Fibroblast of lung (primary cell): ENCODE results near the gene SLC6A19. TPM values are rescaled to one million over a fixed set of nuclear protein-coding genes. Genes with fewer than 3 reads are reported as not detected.

Source experiments
- DNase-seq, 2 donors: peaks; one replicate each; pipeline versions ENCODE4 v3.0.0 to v3.0.0-alpha.2; 2010; ENCODE audit warnings: low read depth in 2 of 2
- H2AFZ ChIP-seq: 2 replicates; pipeline ENCODE4 v1.5.1; 2012; ENCODE audit warnings: low read length, control low read depth, inconsistent platforms
- H3K27ac ChIP-seq: 2 replicates; pipeline ENCODE4 v1.5.1; 2011; ENCODE audit warnings: low read length, control low read depth; ENCODE audit not compliant: insufficient read depth
- H3K27me3 ChIP-seq: 2 replicates; pipeline ENCODE4 v1.5.1; 2011; ENCODE audit warnings: mild to moderate bottlenecking, low read length; ENCODE audit not compliant: control insufficient read depth, insufficient read depth
- H3K36me3 ChIP-seq: 2 replicates; pipeline ENCODE4 v1.5.1; 2011; ENCODE audit warnings: low read length; ENCODE audit not compliant: control insufficient read depth, insufficient read depth
- H3K4me1 ChIP-seq: 2 replicates; pipeline ENCODE4 v1.5.1; 2011; ENCODE audit warnings: low read length; ENCODE audit not compliant: control insufficient read depth, insufficient read depth; ENCODE audit errors: extremely low read depth
- H3K4me2 ChIP-seq: 2 replicates; pipeline ENCODE4 v1.5.1; 2011; ENCODE audit warnings: low read length, control low read depth; ENCODE audit not compliant: insufficient read depth; ENCODE audit errors: extremely low read depth
- H3K4me3 ChIP-seq, 4 experiments: fragments of 200-600 bp in 1 of 4; sonication (generic) in 1 of 4; replicated peaks in 1 of 4; 2 replicates each; pipeline ENCODE4 v1.5.1; 2011 to 2016; ENCODE audit warnings: low read length in 4 of 4, low read depth in 3 of 4, mild to moderate bottlenecking in 3 of 4, control low read depth in 2 of 4, inconsistent platforms in 1 of 4, mixed read lengths in 1 of 4; ENCODE audit not compliant: insufficient read depth in 1 of 4; ENCODE audit errors: control extremely low read depth in 1 of 4
- H3K79me2 ChIP-seq: 2 replicates; pipeline ENCODE4 v1.5.1; 2012; ENCODE audit warnings: mild to moderate bottlenecking, low read length, inconsistent platforms; ENCODE audit not compliant: control insufficient read depth, insufficient read depth
- H3K9ac ChIP-seq: 2 replicates; pipeline ENCODE4 v1.5.1; 2011; ENCODE audit warnings: mild to moderate bottlenecking, low read length, control low read depth; ENCODE audit not compliant: insufficient read depth
- H3K9me3 ChIP-seq: 2 replicates; pipeline ENCODE4 v1.5.1; 2012; ENCODE audit warnings: low read depth, low read length; ENCODE audit not compliant: control insufficient read depth, insufficient read depth
- H4K20me1 ChIP-seq: 2 replicates; pipeline ENCODE4 v1.5.1; 2011; ENCODE audit warnings: low read length; ENCODE audit not compliant: control insufficient read depth, insufficient read depth; ENCODE audit errors: extremely low read depth
- EZH2 ChIP-seq: IDR thresholded peaks from 2 replicates; pipeline ENCODE4 v1.5.1; 2012; ENCODE audit warnings: low read length, control low read depth, mild to moderate bottlenecking; ENCODE audit errors: missing control alignments
- polyA plus RNA-seq, 2 donors: library from polyadenylated mRNA; depleted of rRNA in 1 of 2; stranded (reverse) in 1 of 2; unstranded in 1 of 2; fragments of >200 nt; gene quantifications; 2 replicates each; pipeline ENCODE4 v1.2.1, GENCODE V29; 2011 to 2012; ENCODE audit warnings: missing spikeins in 1 of 2
- total RNA-seq: library from RNA; depleted of rRNA; stranded (reverse); fragments of >200 nt; gene quantifications from 2 replicates; pipeline ENCODE4 v1.2.1, GENCODE V29; 2014
- TF ChIP-seq, protein P1 (sequence below), 2 donors: IDR thresholded peaks in 1 of 2; conservative IDR thresholded peaks in 1 of 2; 1 replicate in 1 of 2; 2 replicates in 1 of 2; pipeline ENCODE4 v1.5.1; 2011 to 2012; ENCODE audit warnings: low read length in 2 of 2, control low read depth in 1 of 2, inconsistent platforms in 1 of 2, low read depth in 1 of 2, mild to moderate bottlenecking in 1 of 2

SLC6A19 gene
- total and polyA plus RNA-seq, 2 donors (not counting 1 experiment from before 2014, with no cell fraction given) = not detected

DNA sequence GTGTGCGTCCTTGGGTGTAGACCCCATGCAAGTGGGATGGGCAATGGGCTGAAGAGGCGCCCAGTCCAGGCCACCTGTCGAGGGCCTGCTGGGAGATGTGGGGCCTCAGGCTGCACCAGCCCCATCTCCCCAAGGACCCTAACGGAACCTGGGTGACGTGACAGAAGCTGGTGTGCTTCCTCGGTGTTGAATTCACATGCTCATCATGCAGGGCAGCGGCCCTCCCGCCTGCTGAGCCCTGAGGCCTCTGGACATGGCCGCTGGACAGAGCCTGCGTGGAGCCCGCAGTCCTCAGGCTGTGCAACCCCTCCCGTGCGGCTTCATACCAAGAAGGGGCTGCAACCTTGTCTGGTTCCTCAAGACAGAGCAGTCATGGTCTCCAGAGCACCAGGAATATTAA is 66.7 kb downstream of the SLC6A19 start:
- Histone ChIP-seq H4K20me1 (no peaks in the 10 kb centered on the region), H3K4me1 (no peaks in the 10 kb centered on the region), H3K4me2 (no peak overlapping the region), H2AFZ (no peak overlapping the region), H3K9me3 (no peaks in the 10 kb centered on the region), H3K27me3 (no peaks in the 10 kb centered on the region), H3K27ac (no peak overlapping the region), H3K4me3 (no peak overlapping the region), H3K79me2 (no peaks in the 10 kb centered on the region), H3K36me3 (no peaks in the 10 kb centered on the region), H3K9ac (no peak overlapping the region)
- TF ChIP-seq, protein P1, sequence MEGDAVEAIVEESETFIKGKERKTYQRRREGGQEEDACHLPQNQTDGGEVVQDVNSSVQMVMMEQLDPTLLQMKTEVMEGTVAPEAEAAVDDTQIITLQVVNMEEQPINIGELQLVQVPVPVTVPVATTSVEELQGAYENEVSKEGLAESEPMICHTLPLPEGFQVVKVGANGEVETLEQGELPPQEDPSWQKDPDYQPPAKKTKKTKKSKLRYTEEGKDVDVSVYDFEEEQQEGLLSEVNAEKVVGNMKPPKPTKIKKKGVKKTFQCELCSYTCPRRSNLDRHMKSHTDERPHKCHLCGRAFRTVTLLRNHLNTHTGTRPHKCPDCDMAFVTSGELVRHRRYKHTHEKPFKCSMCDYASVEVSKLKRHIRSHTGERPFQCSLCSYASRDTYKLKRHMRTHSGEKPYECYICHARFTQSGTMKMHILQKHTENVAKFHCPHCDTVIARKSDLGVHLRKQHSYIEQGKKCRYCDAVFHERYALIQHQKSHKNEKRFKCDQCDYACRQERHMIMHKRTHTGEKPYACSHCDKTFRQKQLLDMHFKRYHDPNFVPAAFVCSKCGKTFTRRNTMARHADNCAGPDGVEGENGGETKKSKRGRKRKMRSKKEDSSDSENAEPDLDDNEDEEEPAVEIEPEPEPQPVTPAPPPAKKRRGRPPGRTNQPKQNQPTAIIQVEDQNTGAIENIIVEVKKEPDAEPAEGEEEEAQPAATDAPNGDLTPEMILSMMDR (conservative IDR thresholded peaks at IDR 0.05 in 1 of 2, IDR thresholded peaks at IDR 0.05 in 1 of 2; ENCODE audit: low read depth in 1 of 2, low read length in 2 of 2) = no peak
- no peak for TF ChIP-seq EZH2
- no peak for DNase-seq

GRCh38 chr5:1268666-1269065 is 67.3 kb downstream of the SLC6A19 start:
- H2AFZ ChIP-seq = no peak overlapping the region
- no peaks in the 10 kb centered on the region for H4K20me1 ChIP-seq
- no peak overlapping the region for H3K27ac ChIP-seq
- H3K79me2 ChIP-seq = no peaks in the 10 kb centered on the region
- no peaks in the 10 kb centered on the region for H3K36me3 ChIP-seq
- TF ChIP-seq, protein P1 (conservative IDR thresholded peaks at IDR 0.05 in 1 of 2, IDR thresholded peaks at IDR 0.05 in 1 of 2; ENCODE audit: low read depth in 1 of 2, low read length in 2 of 2) = no peak
- TF ChIP-seq EZH2 = no peak
- no peak for DNase-seq
- H3K4me2 ChIP-seq = no peak overlapping the region
- H3K4me1 ChIP-seq = no peaks in the 10 kb centered on the region
- H3K4me3 ChIP-seq = no peak overlapping the region
- H3K27me3 ChIP-seq = no peaks in the 10 kb centered on the region
- no peak overlapping the region for H3K9ac ChIP-seq
- H3K9me3 ChIP-seq = no peaks in the 10 kb centered on the region

- no peak overlapping the region for H2AFZ ChIP-seq
- no peak overlapping the region for H3K4me3 ChIP-seq
- no peaks in the 10 kb centered on the region for H3K4me1 ChIP-seq
- no peak for DNase-seq
- H4K20me1 ChIP-seq = no peaks in the 10 kb centered on the region
- H3K27me3 ChIP-seq = no peaks in the 10 kb centered on the region
- H3K9me3 ChIP-seq = no peaks in the 10 kb centered on the region
- no peak overlapping the region for H3K27ac ChIP-seq
- no peak overlapping the region for H3K9ac ChIP-seq
- TF ChIP-seq, protein P1 (conservative IDR thresholded peaks at IDR 0.05 in 1 of 2, IDR thresholded peaks at IDR 0.05 in 1 of 2; ENCODE audit: low read depth in 1 of 2, low read length in 2 of 2) = no peak
- H3K4me2 ChIP-seq = no peak overlapping the region
- no peaks in the 10 kb centered on the region for H3K36me3 ChIP-seq
- H3K79me2 ChIP-seq = no peaks in the 10 kb centered on the region
Observed at GRCh38 chr5:1270426-1270825, 69.0 kb downstream of the SLC6A19 start.
